GM12891 (cell line): Measurements from ENCODE around the gene MIPEP.

ENCODE experiments used
- PAX5 ChIP-seq: IDR thresholded peaks from 2 replicates; pipeline ENCODE4 v1.6.1; 2011; ENCODE audit warnings: low read length, moderate library complexity, mild to moderate bottlenecking; ENCODE audit not compliant: insufficient read depth, severe bottlenecking
- POLR2A ChIP-seq: IDR thresholded peaks from 2 replicates; pipeline ENCODE4 v1.6.1; 2011; ENCODE audit warnings: low read depth, low read length, control low read depth
- POLR2AphosphoS5 ChIP-seq: IDR thresholded peaks from 2 replicates; pipeline ENCODE4 v1.6.1; 2011; ENCODE audit warnings: low read depth, low read length, control low read depth
- POU2F2 ChIP-seq: IDR thresholded peaks from 2 replicates; pipeline ENCODE4 v1.6.1; 2011; ENCODE audit warnings: low read depth, mild to moderate bottlenecking, control low read depth, low read length, moderate library complexity
- SPI1 ChIP-seq: IDR thresholded peaks from 2 replicates; pipeline ENCODE4 v1.6.1; 2011; ENCODE audit warnings: low read depth, low read length, control low read depth
- TAF1 ChIP-seq: IDR thresholded peaks from 2 replicates; pipeline ENCODE4 v1.6.1; 2011; ENCODE audit warnings: low read depth, low read length, control low read depth

GRCh38 chr13:23766939-23767338 lies 122.3 kb downstream of the MIPEP start:
- TF ChIP-seq PAX5 (no peak), POLR2AphosphoS5 (no peak), POLR2A (no peak), TAF1 (no peak), SPI1 (no peak), POU2F2 (no peak)
